ENCODE results near the gene GMCL2.

The GMCL2 gene

GRCh38 chr5:178221853-178222252 is 34.7 kb upstream of the GMCL2 start:
- no peak for DNase-seq

DNA sequence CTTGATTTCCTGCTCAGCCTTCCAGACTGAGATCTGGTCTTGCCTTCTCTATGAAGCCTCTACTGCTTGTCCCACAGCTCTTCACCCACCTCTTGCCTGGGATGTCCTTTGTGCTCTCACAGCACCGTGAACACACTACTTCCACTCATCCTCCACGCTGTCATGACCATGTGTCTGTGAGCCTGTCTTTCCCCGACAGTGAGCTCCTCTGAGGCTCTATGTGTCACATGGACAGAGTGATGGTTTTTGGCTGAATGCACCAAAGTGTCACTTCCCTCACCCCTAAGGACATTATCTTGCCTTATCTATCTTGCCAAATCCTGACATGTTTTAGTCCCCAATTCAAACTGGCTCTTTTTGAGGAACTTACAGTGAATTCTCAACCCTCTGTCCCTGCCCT is 34.1 kb upstream of the GMCL2 start:
- no peak for DNase-seq

DNA sequence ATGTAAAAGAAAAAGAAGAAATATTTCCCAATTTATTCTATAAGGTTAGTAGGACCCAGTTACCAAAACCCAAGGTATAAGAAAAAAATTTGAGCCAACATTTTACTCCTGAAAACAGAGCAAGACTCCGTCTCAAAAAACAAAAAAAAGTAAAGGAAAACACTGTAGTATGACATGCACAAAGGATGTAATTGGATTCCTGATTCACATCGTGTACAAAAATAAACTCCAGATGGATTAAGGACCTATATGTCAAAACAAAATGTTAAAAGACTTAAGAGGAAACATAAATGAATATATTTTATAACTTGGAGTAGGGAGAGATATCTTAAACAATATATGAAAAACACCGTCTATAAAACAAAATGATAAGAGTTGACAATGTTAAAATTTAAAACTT is 31.7 kb upstream of the GMCL2 start:
- no peak for DNase-seq

- DNase-seq = no peak
These were observed 31.1 kb upstream of the GMCL2 start for GRCh38 chr5:178218237-178218776.

GRCh38 chr5:178216779-178217178 is 29.6 kb upstream of the GMCL2 start:
- no peak for DNase-seq

DNA sequence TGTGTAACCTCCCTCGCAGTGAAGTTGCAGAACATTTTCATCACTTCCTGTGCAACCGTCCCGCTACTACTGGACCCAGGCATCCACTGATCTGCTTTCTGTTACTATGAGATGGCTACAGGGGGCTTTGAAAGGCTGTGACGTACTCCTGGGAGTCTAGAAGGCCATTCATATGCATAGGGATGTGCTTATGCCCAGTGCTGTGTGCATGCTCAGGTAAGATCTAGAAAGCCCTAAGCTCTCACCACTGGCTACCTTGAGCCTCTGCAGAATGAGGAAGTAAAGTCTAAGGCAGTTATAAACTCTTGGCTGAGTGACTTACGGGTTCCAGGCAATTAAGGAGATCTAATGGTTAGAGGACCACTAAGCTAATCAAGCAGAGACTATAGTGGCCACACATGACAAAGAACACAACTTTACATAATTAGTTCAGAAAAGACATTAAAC is 28.9 kb upstream of the GMCL2 start:
- no peak for DNase-seq

- DNase-seq = no peak
These were observed 28.3 kb upstream of the GMCL2 start for GRCh38 chr5:178215280-178216002.

DNA sequence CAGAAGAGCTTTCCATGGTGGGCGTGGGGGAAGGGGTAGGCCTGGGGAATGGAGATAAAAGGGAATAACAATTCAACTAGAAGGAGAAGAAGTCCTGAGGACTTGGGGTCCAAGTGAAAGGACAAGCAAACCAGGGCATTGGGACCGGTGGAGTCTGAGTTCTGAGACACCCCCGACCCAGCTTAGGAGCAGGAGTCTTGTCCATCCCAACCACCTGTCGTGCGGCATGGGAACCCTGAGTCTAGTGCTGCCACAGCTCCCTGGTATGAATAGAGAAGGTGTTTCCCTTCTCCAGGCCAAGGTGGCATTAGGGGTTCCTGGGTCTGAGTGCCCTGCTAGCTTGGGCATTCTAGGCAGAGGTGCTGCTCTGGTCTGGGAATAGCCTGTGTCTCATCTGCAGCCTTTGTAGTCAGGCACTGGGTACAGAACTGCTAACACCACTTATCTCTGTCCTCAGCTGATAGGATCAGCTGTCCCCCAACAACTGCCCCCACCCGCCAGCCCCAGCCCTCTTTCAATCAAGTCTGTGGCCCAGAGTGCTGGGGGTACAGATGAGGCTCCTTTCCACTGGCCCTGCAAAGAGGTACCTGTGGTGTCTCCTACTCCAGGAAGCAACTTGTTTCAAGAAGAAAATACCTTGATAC is 27.1 kb upstream of the GMCL2 start:
- DNase-seq = no peak

GRCh38 chr5:178213748-178214151 is 26.6 kb upstream of the GMCL2 start:
- DNase-seq = no peak

GRCh38 chr5:178213003-178213461 is 25.9 kb upstream of the GMCL2 start:
- no peak for DNase-seq

DNA sequence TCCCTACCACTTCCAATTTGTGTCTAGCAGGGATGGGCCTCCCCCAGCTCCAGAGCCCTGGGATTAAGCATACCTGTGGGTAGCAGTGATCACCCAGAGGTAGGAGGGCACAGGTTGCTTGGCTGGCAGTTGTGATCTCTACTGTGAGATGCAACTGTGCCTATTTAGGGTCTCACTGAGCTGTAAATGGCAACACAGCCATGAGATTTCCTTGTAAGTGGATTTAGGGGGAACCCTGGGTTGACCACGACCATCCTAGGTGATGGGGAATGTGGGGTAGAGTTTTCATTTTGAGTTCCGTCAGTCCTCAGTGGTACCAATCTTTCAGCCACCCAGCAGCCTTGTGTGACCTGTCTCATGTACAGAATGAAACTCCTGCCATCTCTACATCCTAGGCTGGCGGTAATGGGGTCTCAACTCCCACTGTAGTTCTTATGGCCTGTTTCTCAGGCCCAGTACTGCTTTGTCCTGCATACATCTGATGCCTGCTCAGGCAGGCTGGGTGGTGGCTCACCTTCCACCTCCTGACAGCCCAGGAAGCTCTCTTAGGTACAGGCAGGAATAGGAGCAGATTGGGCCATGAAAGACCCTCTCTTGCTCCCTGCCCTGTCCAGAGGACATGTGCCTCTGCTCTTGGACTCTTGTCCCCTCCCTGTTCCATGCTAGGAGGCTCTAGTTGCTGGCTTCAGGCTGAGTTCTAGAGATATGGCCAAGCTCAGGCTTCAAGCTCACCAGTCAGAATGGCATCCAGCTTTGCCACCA is 25.3 kb upstream of the GMCL2 start:
- DNase-seq = no peak

DNA sequence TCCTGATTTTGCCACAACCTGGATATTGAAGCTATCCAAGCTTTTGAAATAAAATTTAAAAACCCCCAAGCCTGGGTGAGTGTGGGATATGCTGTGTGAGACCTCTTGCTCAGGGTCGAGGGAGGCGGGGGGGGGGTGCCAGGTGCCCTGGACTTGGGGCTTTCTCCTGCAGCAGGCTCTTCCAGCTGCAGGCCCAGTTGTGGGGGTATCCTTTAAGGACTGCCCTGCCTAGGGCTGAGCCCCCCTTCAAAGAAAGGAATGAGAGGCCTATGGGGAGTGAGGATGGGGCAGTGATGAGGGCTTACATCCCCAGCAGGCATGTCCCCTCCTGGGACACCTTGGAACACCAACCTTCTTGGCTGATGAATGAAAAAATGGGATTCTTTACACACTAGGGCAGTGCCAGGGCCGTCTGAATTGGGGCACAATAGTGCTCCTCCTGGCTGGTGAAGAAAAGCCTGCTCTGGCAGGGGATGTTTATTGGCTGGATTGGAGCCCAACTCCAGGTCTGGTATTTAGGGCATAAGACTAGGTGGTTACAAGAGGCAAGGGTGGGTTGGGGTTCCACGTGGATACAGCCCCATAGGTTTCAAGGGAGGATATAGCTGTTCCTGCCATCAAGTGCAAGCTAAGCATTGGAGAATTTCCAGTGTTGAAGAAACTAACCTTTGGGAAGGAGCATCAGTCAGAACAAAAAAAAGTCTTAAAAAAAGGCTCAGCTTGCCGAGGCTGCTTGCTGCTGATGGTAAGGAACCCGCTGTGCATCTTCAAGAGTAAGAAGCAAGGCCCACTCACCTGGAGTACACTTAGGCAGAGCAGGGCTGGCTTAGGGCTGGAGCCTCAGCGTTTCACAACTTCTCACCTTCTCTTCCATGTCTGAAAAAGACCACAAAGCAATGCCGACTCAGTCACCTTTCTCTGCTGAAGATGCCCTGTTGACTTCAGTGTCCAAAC is 24.2 kb upstream of the GMCL2 start:
- no peak for DNase-seq

- no peak for DNase-seq
These were observed 23.5 kb upstream of the GMCL2 start for GRCh38 chr5:178210686-178211085.

DNA sequence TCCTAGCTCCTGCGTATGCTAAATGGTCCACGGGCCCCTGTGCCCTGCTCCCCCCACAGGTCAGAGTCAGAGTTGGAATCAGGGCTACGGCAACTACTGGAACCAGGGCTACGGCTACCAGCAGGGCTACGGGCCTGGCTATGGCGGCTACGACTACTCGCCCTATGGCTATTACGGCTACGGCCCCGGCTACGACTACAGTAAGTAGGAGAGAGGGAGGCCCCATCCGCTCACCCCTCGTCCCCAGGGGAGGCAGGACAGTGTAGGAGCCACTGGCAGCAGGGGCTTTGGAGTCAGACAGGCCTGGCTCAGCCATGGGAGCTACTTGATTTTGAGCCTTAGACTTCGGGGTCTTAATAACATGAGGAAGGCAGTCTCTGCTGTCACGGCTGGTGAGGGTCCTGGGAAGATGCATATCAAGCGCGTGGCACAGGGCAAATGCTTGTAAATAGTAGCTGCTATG is 22.9 kb upstream of the GMCL2 start:
- DNase-seq = no peak

- no peak for DNase-seq
These were observed 22.3 kb upstream of the GMCL2 start for GRCh38 chr5:178209334-178210072.

DNA sequence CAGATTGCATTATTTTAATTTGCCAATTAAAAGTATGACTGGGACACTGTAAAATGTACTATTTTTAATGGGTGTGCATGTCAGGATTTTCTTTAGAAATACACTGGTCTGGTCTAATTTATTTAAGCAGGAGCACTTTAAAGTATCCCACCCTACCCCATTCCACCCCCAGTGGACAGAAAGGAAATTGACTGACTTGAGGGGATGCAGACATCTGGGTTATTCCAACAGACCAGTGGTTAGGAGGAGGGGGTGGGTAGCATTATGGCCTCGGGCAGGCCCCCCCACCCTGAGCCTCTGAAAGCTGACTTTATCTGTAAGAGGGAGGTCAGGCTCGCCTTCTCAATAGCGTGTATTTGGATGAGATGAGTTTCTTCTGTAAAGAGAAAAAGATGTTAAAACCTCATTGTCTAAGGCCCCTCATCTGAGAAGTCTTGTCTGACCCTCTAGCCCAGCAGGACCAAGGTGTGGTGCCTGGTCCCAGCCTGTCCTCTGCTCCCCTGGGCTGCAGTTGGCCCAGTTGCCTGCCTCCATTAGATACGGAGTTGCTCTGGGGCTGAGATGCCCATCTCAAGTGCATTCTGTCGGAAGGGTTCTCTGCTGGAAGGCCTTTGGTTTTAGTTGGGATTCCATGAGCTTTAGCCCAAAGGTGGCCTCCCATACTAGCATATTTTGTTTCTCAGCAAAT is 21.5 kb upstream of the GMCL2 start:
- no peak for DNase-seq

DNA sequence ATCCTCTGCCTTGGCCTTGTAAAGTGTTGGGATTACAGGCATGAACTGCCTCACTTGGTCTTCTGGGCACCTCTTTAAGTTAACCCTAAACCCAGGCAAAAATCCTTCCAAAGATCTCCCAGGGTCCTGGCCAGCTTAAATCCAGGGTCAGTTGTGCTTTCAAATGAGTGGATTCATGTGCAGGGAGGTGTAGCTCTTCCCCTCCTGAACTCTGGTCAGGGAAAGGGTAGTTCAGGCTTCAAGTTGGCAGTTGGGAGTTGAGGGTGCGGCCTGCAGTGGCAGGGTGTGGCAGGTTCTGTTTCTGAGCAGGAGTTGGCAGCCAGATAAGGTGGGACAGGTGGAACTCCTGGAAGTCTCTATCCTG is 20.7 kb upstream of the GMCL2 start:
- DNase-seq = no peak

DNA sequence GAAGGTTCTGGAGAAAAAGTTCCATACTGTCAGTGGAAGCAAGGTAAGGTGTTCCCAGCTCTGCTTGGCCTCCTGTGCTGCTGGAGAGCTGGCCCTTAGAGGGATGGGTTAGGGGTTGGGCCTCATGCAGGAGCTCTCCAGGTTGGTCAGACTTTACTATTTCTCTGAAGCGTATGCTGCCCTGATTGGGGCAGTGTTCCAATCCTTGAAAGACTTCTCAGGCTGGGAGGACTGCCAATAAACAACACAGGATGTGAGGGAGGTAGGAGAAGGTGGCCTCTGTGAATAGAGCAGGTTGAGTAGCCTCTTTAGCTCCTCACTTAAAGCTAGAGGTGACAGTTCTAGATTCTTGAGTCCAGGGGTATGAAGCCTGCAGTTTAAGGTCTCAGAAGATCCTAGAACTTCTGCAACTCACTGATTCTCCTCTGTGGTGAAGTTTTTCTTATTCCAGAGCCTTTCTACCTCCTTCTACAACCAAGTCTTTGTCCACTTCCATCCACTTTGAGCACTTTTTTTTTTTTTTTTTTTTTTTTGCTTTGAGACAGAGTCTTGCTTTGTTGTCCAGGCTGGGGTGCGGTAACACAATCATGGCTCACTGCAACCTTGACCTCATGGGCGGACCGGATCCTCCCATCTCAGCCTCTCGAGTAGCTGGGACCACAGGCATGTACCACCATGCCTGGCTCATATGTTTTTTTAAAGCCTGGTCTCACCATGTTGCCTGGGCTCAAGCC is 20.2 kb upstream of the GMCL2 start:
- no peak for DNase-seq

DNA sequence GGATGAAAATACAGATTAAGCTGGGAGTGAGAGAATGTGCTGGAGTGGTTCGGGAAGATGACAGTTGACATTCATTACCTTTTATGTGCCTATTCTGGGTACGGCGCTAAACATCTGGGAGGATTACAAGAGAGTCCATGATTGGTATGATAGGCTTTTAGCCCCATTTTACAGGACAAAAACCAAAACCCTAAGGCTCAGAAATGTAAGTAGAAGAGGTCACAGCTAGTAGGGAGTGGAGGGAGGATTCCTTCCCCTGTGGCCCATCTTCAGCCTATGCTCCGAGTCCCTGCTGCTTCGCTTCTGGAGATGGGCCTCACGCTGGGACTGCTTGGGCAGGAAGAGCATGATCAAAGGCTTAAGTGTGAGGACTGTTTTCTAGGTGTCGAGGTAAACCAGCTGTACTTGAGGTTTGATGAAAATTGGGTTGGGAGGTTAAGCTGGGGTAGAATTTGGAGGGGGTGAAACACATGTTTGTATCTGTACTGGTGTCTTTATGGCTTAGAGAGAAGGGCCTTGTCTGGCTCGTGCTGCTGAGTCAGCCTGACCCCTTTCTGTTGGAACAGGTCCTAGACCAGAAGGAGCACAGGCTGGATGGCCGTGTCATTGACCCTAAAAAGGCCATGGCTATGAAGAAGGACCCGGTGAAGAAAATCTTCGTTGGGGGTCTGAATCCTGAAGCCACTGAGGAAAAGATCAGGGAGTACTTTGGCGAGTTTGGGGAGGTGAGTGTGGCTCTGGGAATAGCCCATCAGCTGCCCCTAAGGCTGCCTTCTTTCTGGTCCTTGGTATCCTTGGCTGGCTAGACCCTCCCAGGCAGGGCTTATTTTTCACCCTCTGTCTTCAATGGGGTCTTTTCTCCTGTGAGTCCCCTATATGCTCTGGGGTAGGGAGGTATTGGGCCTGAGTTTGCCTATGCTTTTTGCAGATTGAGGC is 19.3 kb upstream of the GMCL2 start:
- DNase-seq = no peak

Data from activated CD4-positive, CD25-positive, alpha-beta regulatory T cell (primary cell).